HL-60 (cell line): Measurements from ENCODE around the gene NEB.

ENCODE experiments used
- CTCF ChIP-seq: IDR thresholded peaks from one replicate; pipeline ENCODE4 v1.5.1; 2011; ENCODE audit warnings: low read length, control low read depth, inconsistent platforms; ENCODE audit not compliant: insufficient read depth
- GABPA ChIP-seq: IDR thresholded peaks from 2 replicates; pipeline ENCODE4 v1.6.1; 2012; ENCODE audit warnings: low read depth
- POLR2AphosphoS5 ChIP-seq: IDR thresholded peaks from 2 replicates; pipeline ENCODE4 v1.6.1; 2012; ENCODE audit warnings: low read depth
- TF ChIP-seq, protein P1 (sequence below): IDR thresholded peaks from 2 replicates; pipeline ENCODE4 v1.6.1; 2012; ENCODE audit warnings: low read depth; ENCODE audit not compliant: insufficient replicate concordance

DNA sequence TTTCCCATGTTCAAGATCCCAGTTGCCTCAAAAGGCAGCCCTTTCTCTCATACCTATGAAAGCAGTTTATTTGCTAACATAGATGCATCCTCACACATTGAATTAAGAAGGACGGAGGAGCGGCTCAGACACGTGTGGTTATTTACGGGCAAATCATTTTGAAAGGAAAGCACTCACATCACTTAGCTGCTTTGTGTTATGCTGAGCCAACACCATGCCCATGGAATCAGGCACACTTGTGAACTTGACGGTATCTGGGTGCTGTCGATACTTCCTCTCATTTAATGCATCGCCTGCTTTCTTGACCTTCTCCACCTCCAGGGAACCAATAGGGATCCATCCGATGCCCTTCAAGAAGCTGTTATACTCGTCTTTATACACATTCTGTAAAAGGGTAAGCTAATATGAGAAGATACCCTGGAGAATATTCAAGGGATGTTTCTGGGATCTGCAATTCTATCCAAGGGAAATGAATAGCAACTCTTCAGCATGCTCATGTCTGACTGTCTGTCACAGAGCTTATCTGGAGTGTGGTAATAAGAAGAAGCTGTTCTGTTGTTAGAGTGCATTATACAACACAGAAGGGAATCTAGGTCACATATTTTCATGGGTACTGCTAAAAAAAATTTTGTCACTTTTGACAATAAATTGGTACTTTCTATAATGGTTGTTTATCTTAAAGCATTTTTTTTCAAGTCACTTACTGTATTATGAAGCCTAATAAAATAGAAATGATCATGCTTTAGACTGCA lies 63.3 kb downstream of the NEB start:
- TF ChIP-seq POLR2AphosphoS5 (no peak), CTCF (no peak), GABPA (no peak)
- TF ChIP-seq, protein P1, sequence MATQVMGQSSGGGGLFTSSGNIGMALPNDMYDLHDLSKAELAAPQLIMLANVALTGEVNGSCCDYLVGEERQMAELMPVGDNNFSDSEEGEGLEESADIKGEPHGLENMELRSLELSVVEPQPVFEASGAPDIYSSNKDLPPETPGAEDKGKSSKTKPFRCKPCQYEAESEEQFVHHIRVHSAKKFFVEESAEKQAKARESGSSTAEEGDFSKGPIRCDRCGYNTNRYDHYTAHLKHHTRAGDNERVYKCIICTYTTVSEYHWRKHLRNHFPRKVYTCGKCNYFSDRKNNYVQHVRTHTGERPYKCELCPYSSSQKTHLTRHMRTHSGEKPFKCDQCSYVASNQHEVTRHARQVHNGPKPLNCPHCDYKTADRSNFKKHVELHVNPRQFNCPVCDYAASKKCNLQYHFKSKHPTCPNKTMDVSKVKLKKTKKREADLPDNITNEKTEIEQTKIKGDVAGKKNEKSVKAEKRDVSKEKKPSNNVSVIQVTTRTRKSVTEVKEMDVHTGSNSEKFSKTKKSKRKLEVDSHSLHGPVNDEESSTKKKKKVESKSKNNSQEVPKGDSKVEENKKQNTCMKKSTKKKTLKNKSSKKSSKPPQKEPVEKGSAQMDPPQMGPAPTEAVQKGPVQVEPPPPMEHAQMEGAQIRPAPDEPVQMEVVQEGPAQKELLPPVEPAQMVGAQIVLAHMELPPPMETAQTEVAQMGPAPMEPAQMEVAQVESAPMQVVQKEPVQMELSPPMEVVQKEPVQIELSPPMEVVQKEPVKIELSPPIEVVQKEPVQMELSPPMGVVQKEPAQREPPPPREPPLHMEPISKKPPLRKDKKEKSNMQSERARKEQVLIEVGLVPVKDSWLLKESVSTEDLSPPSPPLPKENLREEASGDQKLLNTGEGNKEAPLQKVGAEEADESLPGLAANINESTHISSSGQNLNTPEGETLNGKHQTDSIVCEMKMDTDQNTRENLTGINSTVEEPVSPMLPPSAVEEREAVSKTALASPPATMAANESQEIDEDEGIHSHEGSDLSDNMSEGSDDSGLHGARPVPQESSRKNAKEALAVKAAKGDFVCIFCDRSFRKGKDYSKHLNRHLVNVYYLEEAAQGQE: no peak
